HG02798 (cell line): ENCODE measurements around the gene SPSB1.

Source experiments
- ATAC-seq: cut with Tn5 transposase; IDR thresholded peaks from one replicate; pipeline ENCODE4 v1.9.1; 2021; ENCODE audit warnings: mild to moderate bottlenecking; ENCODE audit not compliant: unreplicated experiment, poor library complexity

The SPSB1 gene

DNA sequence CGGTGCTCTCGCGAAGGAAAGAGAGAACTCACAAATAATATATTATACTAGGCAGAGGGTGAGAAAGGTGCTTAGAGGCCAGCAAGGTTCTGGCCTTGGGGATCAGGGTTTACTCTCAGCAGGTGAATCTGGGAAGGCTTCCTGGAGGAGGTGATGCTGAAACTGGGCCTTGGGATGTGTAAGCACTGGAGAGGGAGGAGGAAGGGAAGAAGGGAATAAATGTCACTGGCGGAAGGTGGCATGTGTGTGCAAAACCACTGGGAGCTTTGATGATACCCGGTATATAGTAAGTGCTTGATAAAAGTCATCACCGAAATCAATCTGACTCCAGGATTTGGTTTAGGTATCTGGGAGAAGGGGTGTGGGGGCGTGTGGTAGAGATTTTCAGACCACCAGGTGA lies 24.4 kb downstream of the SPSB1 start:
- ATAC-seq = no peak

- no peak for ATAC-seq
Measured at GRCh38 chr1:9317591-9318417, 25.1 kb downstream of the SPSB1 start.

- no peak for ATAC-seq
Measured at GRCh38 chr1:9319208-9319788, 26.6 kb downstream of the SPSB1 start.

DNA sequence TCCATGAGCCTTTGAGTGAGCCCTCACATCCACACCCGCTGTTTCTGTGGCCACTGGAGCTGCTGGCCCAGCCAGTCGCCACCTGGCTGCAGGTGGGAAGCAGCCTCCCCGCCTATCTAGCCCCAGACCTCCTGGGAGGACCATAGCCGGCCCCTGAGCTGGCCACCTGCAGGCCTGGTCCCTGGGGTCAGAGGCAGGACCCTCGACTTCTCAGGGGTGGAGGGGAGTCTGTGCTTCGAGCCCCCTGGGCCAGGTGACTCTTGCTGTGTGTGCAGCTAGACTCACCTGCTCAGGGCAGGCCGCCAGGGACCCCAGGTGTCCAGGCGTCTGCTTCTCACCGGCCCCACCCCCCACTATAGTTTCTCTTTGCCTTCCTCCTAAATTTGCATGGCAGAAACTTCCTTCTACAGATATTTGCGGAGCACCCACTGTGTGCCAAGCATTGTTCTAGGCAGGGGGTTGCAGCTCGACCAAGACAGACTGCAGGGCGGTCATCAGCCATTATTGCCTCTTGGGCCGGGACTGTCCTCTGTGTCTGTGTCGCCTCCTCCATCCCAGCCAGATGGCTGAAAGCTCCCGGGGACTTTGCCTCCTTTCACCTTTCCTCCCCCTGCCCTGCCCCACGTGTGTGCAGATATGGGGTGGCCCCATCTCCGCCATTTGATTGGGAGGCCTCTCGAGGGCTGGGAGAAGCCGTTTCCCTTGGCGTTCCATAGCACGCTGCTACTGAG lies 27.3 kb downstream of the SPSB1 start:
- no peak for ATAC-seq

GRCh38 chr1:9320520-9321479 lies 28.1 kb downstream of the SPSB1 start:
- ATAC-seq = no peak

DNA sequence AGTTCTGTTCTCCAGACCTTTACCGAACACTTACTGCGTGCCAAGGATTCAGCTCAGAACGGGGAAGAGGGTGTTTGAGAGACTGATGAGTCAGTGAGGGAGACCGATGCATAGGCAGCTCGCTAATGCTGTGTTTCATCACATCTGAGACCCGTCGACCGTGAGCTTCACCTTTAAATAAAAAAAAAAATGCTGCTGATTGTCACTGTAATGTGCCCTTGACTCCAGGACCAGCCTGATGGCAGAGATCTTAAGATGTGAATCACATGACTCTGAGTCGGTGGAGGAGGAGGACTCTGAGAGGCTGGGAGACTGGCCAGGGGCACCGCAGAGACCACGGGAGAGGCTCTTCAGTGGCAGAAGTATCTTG lies 28.8 kb downstream of the SPSB1 start:
- ATAC-seq = no peak

- ATAC-seq = no peak
Measured at GRCh38 chr1:9321986-9322660, 29.4 kb downstream of the SPSB1 start.

DNA sequence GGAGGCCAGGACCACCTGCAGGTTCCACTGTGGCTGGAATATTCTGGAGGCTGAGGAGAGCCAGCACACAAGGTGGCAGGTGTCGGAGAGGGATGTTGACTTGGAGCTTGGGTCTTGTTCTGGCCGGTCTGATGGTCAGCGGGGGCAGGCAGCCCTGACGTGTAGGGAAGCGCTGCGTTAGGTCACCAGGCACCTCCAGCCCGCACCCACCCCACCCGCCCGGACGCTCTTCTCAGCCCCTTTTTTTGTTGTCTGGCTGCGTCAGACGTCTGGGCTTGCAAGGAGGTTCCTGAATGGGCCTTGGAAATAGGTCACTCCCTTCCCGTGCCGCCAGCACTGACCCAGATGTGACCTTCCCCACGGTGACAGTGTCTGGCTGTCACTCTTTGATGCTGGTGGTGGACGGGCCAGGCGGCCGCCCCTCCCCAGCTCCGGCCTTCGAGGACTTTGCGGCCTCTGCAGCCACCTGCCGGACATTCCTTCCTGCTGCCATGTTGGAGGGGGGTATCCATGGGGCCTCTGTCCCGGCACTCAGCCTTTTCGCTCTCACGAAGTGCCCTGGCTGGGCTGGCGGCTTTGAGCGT lies 30.1 kb downstream of the SPSB1 start:
- ATAC-seq = no peak

- no peak for ATAC-seq
Measured at GRCh38 chr1:9324246-9325096, 31.8 kb downstream of the SPSB1 start.

DNA sequence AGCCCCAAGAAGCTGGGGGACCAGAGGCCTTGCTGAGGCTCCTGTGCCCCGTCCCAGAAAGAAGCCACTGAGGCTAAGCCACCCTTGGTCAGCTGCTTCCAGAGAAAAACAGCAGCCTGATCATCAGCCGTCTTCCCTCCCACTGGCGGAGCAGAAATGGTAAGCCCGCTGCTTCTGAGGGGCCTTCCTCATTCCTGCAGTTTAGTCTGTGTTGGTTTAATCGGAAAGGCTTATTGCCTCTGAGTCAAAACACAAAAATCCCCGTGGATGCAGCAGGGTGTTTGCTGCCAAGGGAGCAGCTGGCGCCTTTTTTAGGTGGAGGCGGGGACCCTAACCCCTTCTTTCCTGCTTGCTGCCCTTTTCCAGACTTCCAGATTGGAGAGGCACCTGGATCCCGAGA lies 33.9 kb downstream of the SPSB1 start:
- no peak for ATAC-seq

- ATAC-seq = no peak
Measured at GRCh38 chr1:9328201-9328600, 35.5 kb downstream of the SPSB1 start.

- ATAC-seq = no peak
Measured at GRCh38 chr1:9328715-9329114, 36.0 kb downstream of the SPSB1 start.

GRCh38 chr1:9331016-9331415 lies 38.3 kb downstream of the SPSB1 start:
- ATAC-seq = no peak

DNA sequence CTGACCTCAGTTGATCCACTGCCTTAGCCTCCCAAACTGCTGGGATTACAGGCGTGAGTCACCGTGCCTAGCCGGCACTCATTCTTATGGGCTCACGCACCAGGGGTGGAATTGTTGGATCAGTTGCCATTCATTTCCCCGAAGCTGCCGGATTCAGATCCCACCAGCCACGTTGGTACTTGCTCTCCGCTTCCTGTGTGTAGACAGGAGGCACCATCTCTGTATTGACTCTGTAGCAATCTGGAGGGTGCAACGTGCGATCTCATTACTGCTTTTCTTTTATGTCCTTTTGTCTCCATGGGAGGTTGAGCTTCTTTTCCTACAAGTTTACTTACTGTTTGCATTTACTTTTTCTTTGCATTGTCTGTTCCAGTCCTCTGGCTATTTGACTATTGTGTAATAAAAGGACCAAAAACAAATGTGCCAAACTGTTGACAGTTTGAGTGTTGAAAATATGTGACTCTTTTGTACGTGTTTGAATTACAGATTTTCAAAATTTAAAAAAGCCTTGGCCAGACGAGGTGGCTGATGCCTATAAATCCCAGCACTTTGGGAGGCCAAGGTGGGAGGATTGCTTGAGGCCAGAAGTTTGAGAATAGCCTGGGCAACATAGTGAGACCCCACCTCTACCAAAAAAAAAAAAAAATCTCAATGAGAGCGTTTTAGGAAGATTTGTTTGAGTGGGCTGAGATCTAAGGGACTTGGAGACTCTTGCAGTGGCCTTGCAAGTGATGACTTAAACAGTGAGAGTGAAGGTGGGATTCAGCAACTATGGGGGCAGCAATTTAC lies 39.1 kb downstream of the SPSB1 start:
- no peak for ATAC-seq

DNA sequence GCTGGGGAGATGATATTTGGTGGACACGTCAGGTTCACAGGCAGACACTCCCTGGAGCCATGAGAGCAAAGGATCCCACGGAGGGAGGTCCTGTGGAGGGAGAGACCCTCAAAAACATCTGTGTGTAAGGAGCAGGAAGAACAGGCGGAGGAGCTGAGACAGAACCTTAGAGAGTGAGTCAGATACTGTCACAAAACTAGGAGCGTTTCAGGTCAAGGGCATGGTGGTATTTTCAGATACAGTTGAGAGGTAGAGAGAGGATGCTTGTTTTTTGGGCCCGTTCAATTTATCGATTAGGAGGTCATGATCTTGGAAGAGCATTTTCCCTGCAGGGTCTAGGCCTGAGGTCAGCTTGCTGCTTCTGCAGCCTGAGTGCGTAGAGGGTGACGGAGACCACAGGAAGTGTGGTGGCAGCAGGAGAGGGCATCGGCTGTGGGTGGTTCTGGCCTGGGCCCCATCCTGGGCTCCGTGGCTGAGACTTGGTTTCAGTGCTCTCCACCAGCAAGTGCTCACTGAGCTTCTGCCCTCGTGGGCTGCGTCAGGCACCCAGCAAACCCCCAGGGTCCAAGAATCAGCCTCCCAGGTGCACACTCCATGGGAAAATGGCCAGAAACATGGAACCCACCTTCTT lies 39.9 kb downstream of the SPSB1 start:
- ATAC-seq = no peak

DNA sequence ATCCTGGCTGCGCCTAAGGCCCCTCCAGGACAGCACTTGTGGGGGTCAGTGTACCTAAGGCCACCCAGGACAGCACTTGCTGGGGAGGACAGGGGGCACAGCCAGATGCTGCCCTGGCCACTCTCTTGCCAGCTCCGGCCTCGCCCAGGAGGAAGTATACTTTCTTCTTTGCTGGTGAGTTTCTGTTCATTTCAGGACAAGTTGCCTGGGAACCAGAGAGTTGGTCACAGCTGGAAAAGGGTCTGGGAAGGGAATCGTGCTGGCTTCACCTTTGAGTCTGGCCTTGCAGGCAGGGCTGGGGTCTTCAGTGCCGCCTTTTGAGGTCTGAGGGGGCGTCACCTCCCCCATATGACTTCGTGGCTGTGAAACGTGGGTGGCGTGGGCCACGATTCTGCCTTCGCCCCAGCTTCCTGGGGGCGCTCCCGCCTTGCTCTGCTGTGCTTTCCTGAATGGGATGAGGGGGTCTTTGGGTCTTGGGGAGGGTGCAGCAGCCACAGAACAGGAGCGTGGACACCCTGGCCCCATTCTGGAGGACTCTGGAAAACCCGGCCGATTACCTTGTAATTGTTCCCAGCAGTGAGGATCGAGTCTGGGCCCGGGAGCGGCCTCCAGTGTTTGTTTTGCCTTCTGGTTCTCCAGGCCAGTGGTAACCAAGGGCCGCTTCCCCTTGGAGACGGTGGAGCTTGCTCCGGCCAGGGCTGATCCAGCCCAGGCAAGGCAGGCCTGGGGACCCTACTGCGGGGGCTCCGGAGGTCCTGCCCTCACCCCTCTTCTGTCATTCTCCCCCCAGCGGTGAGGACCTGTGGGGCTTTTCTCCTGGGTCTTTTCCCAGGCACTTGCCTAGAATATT lies 45.9 kb downstream of the SPSB1 start:
- no peak for ATAC-seq
